WI38 (cell line): Measurements from ENCODE around the gene FAM186B.

ENCODE experiments used
- H3K4me3 ChIP-seq: 2 replicates; pipeline ENCODE4 v1.5.1; 2011; ENCODE audit warnings: low read depth, mild to moderate bottlenecking, control low read depth, low read length
- CTCF ChIP-seq: IDR thresholded peaks from 2 replicates; pipeline ENCODE4 v1.5.1; 2012; ENCODE audit warnings: low read depth, mild to moderate bottlenecking, control low read depth, low read length

Gene FAM186B

DNA sequence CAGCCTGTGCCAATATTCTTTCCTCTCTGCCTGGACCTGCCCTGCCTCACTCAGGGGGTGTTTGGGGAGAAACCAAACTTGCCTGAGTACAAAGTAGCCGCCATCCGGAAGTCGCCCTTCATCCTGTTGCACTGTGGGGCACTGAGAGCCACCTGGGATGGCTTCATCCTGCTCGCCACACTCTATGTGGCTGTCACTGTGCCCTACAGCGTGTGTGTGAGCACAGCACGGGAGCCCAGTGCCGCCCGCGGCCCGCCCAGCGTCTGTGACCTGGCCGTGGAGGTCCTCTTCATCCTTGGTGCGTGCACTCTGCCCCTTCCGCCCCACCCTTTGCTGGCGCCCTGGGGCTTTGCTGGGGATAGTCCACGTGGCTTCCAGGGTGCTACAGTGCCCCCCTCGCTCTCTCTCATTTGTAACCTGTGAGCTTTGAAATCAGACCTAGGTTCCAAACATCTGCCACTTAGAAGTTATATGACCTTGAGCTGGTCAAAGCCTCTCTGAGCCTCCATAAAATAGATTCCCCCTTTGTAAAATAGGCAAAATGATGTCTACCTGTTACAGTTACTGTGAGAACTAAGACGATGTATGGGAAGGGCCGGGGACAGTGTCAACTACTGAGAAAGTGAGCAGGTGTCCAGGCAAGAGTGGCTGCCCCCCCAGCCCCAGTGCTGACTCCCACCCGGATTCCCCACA is 62.1 kb downstream of the FAM186B start:
- no peak for TF ChIP-seq CTCF
- H3K4me3 ChIP-seq: no peak overlapping the region

DNA sequence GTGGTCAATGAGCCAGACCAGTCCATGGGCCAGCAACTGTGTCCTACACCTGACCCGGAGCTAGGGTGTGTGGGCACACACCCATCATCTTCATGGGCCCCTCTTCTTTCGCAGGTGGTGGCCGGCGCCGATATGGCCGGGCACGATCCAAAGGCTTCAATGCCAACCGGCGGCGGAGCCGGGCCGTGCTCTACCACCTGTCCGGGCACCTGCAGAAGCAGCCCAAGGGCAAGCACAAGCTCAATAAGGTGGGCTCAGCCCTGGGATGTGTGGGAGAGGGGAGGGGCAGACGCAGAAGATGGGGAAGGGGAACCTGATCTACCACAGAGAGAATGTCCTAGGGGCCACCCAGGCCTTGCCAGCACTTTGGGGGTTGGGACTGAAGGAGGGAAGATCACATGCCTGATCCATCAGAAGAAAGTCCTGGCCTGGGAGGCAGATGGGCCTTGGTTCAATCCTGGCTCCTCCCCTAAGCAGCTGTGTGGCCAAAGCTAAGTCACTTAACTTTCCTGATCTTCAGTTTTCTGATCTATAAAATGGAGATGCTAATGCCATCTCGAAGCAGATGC is 62.8 kb downstream of the FAM186B start:
- no peak overlapping the region for H3K4me3 ChIP-seq
- TF ChIP-seq CTCF: no peak

DNA sequence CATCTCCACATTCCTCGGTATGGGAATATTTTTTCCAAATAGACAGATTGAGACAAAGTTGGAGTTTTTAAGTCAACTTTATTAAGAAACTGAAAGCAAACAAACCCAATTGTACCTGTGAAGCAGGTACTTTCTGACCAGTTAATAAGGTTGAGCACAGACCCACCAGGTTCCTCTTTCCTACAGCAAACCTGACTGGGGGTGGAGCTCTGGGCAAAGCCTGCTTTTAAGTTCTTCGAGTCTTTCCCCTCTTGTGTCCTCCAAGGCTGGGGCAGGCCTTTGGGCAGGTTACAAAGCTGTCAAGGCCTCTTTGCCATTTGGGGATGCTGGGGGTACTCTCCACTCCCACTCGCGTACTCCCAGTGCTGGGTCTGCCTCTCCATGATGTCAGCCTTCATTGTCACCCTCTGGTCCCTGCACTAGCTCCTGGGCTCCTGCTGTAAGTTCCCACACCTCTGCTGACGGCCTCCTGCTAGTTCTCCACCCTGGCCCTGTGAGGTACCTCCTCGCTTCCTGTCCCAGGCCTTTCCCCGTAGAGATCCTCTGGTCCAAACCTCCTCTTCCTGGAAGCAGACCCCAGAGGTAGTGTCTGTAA is 63.4 kb downstream of the FAM186B start:
- TF ChIP-seq CTCF: no peak
- no peak overlapping the region for H3K4me3 ChIP-seq

- no peak for TF ChIP-seq CTCF
These were observed 64.1 kb downstream of the FAM186B start for GRCh38 chr12:49541140-49541861.

GRCh38 chr12:49540229-49541139 is 65.0 kb downstream of the FAM186B start:
- no peak for TF ChIP-seq CTCF

More at GRCh38 chr12:49541140-49541861, 64.1 kb downstream of the FAM186B start:
- no peak overlapping the region for H3K4me3 ChIP-seq

DNA sequence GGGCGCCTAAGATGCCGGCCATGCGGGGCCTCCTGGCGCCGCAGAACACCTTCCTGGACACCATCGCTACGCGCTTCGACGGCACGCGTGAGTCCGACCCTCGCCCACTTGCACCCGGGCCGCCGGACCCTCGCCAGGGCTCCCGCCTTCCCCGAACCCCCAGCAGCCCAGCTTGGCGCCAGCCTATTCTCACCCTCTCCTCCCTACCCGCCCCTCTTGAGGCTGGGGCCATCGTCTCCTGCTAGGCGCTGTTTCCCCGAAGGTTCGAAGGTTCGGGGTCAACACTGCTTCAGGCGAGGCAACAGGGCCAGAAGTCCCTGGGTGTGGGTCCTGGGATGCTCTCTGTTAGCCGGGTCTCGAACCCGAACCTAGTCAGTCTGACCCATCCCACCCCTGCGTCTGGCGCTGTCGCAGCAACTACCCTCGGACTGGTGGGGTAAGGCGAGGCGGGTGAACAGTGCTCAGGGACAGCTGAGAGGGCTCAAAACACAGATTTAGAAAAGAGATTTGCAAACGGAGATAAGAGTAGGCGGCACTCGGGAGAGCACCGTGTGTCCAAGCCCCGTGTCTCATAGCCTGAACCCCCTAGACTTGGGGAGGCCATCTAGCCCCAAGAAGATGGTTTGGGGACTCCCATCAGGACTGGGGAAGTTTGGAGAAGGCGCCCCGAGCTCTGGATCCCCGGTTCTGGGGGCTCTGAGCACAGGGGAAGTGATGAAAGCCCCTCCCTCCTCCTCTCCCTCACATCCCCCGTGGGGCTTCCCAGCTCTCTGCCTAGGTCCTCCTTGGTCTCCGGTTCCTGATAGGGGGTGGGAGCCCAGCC is 65.8 kb downstream of the FAM186B start:
- no peak overlapping the region for H3K4me3 ChIP-seq

More at GRCh38 chr12:49540229-49541139, 65.0 kb downstream of the FAM186B start:
- H3K4me3 ChIP-seq: no peak overlapping the region

More for the DNA sequence above, 65.8 kb downstream of the FAM186B start:
- no peak for TF ChIP-seq CTCF
